Dedifferentiated amniotic fluid mesenchymal stem cell (primary cell): ENCODE data around the gene PDIA2.
"Not testable (repeated sequence)": the region's sequence is repeated elsewhere in the genome, so short reads cannot be mapped to it uniquely, and the experiment has no call there.

Source experiments
- DNase-seq: peaks from one replicate; pipeline ENCODE4 v3.0.0-alpha.2; 2016; ENCODE audit errors: extremely low spot score

The PDIA2 gene

GRCh38 chr16:263944-264343 lies 19.0 kb upstream of the PDIA2 start:
- DNase-seq, result no peak

- no peak for DNase-seq
These were observed 18.5 kb upstream of the PDIA2 start for GRCh38 chr16:264440-264951.

- no peak for DNase-seq
These were observed 17.9 kb upstream of the PDIA2 start for GRCh38 chr16:265002-265529.

GRCh38 chr16:265711-266110 lies 17.3 kb upstream of the PDIA2 start:
- no peak for DNase-seq

GRCh38 chr16:266258-267164 lies 16.5 kb upstream of the PDIA2 start:
- no peak for DNase-seq

GRCh38 chr16:267562-267961 lies 15.4 kb upstream of the PDIA2 start:
- DNase-seq, result not testable (repeated sequence)

GRCh38 chr16:268141-269053 lies 14.6 kb upstream of the PDIA2 start:
- DNase-seq, result no peak

- no peak for DNase-seq
These were observed 13.7 kb upstream of the PDIA2 start for GRCh38 chr16:269061-269796.

- DNase-seq, result no peak
These were observed 12.3 kb upstream of the PDIA2 start for GRCh38 chr16:270381-271255.

GRCh38 chr16:272633-273546 lies 10.1 kb upstream of the PDIA2 start:
- DNase-seq, result no peak

- DNase-seq, result no peak
These were observed 9.2 kb upstream of the PDIA2 start for GRCh38 chr16:273547-274421.

GRCh38 chr16:275041-275641 lies 7.8 kb upstream of the PDIA2 start:
- no peak for DNase-seq

GRCh38 chr16:275786-276232 lies 7.2 kb upstream of the PDIA2 start, which contains the start of gene RGS11:
Gene RGS11, minus strand, starts transcription at chr16:275944. Its CDS starts 33 bp downstream, at chr16:275911.
- DNase-seq, result no peak

- DNase-seq, result no peak
These were observed 6.4 kb upstream of the PDIA2 start for GRCh38 chr16:276426-277077.

GRCh38 chr16:278863-279366 lies 4.0 kb upstream of the PDIA2 start:
- no peak for DNase-seq

- DNase-seq, result no peak
These were observed 3.4 kb upstream of the PDIA2 start for GRCh38 chr16:279531-279930.

- no peak for DNase-seq
These were observed 2.9 kb upstream of the PDIA2 start for GRCh38 chr16:280005-280460.
